Cardiac muscle cell (in vitro differentiated cells and primary cell): ENCODE results near the gene ADCY5. TPM values are rescaled to one million over a fixed set of nuclear protein-coding genes. Genes with fewer than 3 reads are reported as not detected.

ENCODE experiments used
- DNase-seq, 2 donors: peaks; one replicate each; pipeline versions ENCODE4 v3.0.0 to v3.0.0-alpha.2; 2010 to 2017; ENCODE audit warnings: low read depth in 1 of 2, low spot score in 1 of 2
- H3K27ac ChIP-seq: fragments of 200-600 bp; sonication (generic); 2 replicates; pipeline ENCODE4 v1.5.1; 2016
- H3K27me3 ChIP-seq: fragments of 200-600 bp; sonication (generic); 2 replicates; pipeline ENCODE4 v1.6.0; 2016; ENCODE audit warnings: control low read depth
- H3K36me3 ChIP-seq: fragments of 200-600 bp; sonication (generic); 2 replicates; pipeline ENCODE4 v1.5.1; 2016; ENCODE audit warnings: control low read depth
- H3K4me1 ChIP-seq: fragments of 200-600 bp; sonication (generic); 2 replicates; pipeline ENCODE4 v1.8.1; 2017; ENCODE audit warnings: low read depth, mild to moderate bottlenecking, mixed run types
- H3K4me3 ChIP-seq: fragments of 200-600 bp; sonication (generic); 2 replicates; pipeline ENCODE4 v1.5.1; 2016; ENCODE audit warnings: mild to moderate bottlenecking
- H3K9me3 ChIP-seq: fragments of 200-600 bp; sonication (generic); 2 replicates; pipeline ENCODE4 v1.5.1; 2017; ENCODE audit warnings: low read depth, mild to moderate bottlenecking, control low read depth
- polyA plus RNA-seq: library from polyadenylated mRNA; unstranded; fragments of >200 nt; fragmentation: Nextera tagmentation; extraction: Ambion mirVana; gene quantifications from 2 replicates; pipeline ENCODE4 v1.2.1, GENCODE V29; 2016
- total RNA-seq: library from RNA; depleted of rRNA; stranded (reverse); fragments of >200 nt; gene quantifications from 2 replicates; pipeline ENCODE4 v1.2.3, GENCODE V29; 2016
- TF ChIP-seq, protein P1 (sequence below): IDR thresholded peaks from 2 replicates; pipeline ENCODE4 v1.5.1; 2012; ENCODE audit warnings: low read depth, mild to moderate bottlenecking, low read length

Gene ADCY5
- total and polyA plus RNA-seq, 2 experiments from 2014 or later = 38.4 to 93.7 TPM

DNA sequence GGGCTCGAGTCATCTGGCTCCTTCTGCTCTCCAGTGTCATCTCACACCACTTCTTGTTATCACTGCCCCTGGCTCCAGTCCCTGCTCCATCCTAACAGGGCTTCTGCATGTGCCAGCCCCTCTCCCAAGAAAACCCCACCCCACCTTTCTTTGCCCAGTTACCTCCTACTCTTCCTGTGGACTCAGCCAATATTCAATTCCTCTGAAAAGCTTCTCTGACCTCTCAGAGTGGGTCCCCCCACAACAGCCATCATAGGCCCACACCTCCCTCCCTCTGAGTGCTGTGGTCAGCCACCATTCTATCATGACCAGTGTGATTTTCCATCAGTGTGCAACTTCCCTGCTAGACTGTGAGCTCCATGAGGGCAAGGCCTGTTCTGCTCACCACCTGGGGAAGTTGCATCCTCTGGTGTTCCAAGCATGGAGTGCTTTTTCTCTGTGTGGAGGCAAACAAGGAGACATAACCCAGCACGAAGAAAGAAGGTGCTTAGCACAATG, 71.6 kb downstream of the ADCY5 start:
- no peak overlapping the region for H3K4me3 ChIP-seq
- H3K36me3 ChIP-seq = no peaks in the 10 kb centered on the region
- H3K27ac ChIP-seq = peak overlapping the region; percentile 95
- TF ChIP-seq, protein P1, sequence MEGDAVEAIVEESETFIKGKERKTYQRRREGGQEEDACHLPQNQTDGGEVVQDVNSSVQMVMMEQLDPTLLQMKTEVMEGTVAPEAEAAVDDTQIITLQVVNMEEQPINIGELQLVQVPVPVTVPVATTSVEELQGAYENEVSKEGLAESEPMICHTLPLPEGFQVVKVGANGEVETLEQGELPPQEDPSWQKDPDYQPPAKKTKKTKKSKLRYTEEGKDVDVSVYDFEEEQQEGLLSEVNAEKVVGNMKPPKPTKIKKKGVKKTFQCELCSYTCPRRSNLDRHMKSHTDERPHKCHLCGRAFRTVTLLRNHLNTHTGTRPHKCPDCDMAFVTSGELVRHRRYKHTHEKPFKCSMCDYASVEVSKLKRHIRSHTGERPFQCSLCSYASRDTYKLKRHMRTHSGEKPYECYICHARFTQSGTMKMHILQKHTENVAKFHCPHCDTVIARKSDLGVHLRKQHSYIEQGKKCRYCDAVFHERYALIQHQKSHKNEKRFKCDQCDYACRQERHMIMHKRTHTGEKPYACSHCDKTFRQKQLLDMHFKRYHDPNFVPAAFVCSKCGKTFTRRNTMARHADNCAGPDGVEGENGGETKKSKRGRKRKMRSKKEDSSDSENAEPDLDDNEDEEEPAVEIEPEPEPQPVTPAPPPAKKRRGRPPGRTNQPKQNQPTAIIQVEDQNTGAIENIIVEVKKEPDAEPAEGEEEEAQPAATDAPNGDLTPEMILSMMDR = no peak
- H3K27me3 ChIP-seq = no peaks in the 10 kb centered on the region
- no peak for DNase-seq
- peaks cover 78% of the 10 kb centered on the region for H3K4me1 ChIP-seq
- no peaks in the 10 kb centered on the region for H3K9me3 ChIP-seq

DNA sequence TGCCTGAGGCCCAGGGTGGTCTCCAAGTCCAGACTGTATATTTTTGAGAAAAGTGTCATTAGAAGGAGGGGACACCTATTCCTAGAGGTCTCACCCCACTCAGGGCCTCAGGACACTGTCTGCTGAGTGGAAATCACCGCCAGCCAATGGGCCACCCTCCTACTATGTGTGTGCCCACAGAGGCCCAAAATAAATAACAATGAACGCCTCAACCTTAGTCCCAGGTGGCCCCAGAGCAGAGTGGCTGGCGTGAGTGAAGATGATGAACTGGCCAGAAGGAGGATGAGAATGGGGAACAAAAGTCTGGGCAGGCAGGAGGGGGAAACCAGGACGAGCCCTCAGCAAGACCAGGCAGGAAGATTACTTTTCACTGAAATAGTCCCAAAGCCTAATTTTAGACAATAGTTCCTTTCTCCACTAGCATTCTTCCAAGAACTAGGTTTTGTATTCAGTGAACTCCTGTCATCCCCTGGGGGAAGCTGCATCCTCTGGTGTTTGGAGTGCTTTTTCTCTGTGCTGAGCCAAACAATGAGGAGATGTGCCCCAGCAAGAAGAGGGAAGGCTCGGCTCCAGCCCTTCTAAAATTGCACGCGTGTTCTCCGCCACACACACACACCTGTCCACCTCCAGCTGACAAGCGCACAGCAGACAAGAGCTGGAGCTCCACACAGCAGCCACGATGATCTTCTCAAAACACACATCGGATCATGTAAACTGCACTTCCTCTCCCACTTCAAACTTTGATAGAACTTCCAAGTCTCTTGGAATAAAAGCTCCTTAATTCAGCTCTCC, 72.2 kb downstream of the ADCY5 start:
- TF ChIP-seq, protein P1 = no peak
- H3K36me3 ChIP-seq = no peaks in the 10 kb centered on the region
- H3K4me1 ChIP-seq = peaks cover 79% of the 10 kb centered on the region
- H3K27me3 ChIP-seq = no peaks in the 10 kb centered on the region
- no peak overlapping the region for H3K4me3 ChIP-seq
- peak overlapping the region; percentile 95 for H3K27ac ChIP-seq
- H3K9me3 ChIP-seq = no peaks in the 10 kb centered on the region
- no peak for DNase-seq

DNA sequence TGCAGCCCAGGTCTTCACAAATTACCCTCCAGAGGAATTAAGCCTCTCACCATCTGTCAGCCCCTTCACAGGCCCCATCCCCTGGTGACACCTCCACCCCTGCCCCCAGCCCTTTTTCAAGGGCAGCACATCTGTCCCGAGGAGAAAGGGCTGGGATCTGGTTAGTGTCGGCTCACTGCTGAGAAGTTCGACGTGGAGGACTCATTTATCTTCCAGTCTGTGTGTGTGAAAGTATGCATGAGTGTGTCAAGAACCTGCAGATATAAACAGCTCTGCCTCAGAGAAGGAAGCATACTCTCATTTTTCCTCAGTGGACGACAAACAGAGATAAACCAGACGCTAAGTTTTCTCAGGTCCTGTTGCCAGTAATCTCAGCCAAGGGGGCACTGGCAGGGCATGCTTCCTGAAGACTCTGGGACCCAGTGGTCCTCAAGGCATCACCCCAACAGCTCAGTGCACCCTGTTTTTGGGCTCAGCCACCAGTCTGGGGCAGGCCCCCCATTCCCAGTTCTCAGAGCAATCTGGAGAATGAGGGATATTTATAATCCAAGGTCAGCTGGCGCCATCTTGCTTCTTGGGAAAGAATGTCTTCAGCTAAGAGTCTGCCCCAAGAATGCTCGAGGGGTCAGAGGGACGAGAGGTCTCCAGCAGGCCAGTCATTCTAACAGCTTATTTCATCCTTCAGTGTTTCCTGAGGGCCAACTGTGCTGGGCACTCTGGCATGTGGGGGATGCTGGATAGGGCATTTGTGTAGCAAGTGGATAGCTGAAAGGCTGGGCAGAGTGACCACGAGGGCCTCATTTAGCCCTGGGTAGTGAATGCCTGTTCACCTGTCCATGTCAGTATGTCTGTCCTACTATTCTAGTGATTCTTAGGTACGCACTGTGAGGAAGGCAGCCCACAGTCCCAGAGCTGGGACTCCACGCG, 73.6 kb downstream of the ADCY5 start:
- no peak overlapping the region for H3K4me3 ChIP-seq
- H3K27ac ChIP-seq = peak overlapping the region; percentile 95
- H3K36me3 ChIP-seq = no peaks in the 10 kb centered on the region
- no peaks in the 10 kb centered on the region for H3K27me3 ChIP-seq
- peak in 1 of 2 donors; percentile 93 for DNase-seq
- no peaks in the 10 kb centered on the region for H3K9me3 ChIP-seq
- H3K4me1 ChIP-seq = peaks cover 81% of the 10 kb centered on the region
- TF ChIP-seq, protein P1 = no peak

DNA sequence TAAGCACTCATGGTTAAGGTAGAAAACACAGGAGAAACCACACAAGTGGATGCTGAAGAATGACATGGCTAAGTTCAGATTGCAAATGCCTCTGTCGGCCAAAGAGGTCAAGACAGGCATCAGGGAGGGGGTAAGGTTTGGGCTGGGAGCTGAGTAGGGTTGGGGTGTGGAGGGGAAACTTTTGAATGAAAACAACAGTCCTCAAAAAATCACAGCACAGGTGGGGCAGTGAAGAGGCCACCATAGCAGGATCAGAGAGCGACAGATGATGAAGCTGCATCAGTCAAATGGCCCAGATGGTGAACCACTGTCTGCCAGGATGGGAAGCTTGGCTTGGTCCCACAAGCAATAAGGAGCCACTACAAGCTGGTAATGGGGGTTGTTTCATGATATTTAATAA, 74.9 kb downstream of the ADCY5 start:
- H3K4me3 ChIP-seq = no peak overlapping the region
- H3K27ac ChIP-seq = peak overlapping the region; percentile 95
- no peaks in the 10 kb centered on the region for H3K9me3 ChIP-seq
- H3K36me3 ChIP-seq = no peaks in the 10 kb centered on the region
- H3K27me3 ChIP-seq = no peaks in the 10 kb centered on the region
- no peak for DNase-seq
- TF ChIP-seq, protein P1 = no peak
- peaks cover 71% of the 10 kb centered on the region for H3K4me1 ChIP-seq

DNA sequence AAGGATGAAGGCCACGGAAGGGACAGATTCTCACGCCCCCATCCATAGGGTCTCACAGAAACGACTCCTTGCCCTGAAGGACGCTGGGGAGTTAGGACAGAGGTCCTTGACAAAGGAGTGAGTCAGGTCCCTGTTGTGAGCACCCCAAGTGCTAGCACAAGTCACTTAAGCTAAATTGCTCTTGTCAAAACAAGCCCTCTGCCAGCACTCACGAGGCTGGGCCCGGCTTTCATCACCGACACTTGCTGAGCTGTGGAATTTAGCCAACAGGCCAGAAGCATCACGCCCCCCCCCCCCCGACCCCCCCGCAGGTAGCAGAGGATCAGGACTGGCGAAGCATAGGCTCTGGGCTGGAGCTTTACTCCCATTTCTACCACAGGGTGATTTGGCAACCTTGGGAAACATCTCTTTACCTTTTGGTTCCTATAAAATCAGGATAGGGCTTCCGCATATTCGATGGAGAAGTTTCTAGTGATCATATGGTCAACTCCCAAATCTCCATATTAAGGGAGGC, 75.4 kb downstream of the ADCY5 start:
- no peak overlapping the region for H3K4me3 ChIP-seq
- DNase-seq = peak in 1 of 2 donors; percentile 93
- H3K9me3 ChIP-seq = no peaks in the 10 kb centered on the region
- H3K27me3 ChIP-seq = no peaks in the 10 kb centered on the region
- H3K4me1 ChIP-seq = peaks cover 71% of the 10 kb centered on the region
- peak overlapping the region; percentile 95 for H3K27ac ChIP-seq
- H3K36me3 ChIP-seq = no peaks in the 10 kb centered on the region
- TF ChIP-seq, protein P1 = no peak
